ENCODE measurements around the gene PAEP.

The PAEP gene

DNA sequence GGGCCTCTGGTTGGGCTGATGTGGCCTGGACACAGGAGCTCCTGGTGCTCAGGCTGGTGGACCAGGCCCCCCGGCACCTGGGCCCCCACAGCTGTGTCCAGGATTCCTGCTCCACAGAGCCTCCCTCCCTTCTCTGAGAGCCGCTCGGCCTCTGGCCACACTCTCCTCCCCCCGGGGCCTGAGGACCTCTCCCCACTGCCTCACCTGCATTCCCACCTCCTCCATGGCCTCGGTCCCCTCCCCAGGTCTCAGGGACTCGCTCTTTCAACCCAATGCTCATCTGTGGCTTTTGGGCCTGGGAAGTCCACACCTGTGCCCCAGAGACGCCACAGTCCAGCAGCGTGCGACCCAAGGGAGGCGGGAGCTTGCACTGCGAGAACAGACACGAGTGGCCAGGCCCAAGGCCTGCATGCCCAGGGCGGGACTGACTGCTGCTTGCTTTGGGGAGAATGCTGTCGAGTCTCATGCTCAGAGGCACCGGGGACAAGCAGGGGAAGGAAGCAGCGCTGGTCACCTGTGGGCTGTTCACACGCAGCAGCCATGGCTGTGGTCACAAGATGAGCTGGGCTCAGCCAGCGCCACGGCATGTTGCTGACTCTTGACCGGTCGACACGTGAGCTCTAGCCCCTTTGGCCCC, 14.6 kb downstream of the PAEP start:
- TF ChIP-seq, protein P1, sequence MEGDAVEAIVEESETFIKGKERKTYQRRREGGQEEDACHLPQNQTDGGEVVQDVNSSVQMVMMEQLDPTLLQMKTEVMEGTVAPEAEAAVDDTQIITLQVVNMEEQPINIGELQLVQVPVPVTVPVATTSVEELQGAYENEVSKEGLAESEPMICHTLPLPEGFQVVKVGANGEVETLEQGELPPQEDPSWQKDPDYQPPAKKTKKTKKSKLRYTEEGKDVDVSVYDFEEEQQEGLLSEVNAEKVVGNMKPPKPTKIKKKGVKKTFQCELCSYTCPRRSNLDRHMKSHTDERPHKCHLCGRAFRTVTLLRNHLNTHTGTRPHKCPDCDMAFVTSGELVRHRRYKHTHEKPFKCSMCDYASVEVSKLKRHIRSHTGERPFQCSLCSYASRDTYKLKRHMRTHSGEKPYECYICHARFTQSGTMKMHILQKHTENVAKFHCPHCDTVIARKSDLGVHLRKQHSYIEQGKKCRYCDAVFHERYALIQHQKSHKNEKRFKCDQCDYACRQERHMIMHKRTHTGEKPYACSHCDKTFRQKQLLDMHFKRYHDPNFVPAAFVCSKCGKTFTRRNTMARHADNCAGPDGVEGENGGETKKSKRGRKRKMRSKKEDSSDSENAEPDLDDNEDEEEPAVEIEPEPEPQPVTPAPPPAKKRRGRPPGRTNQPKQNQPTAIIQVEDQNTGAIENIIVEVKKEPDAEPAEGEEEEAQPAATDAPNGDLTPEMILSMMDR (IDR thresholded peaks at IDR 0.05; ENCODE audit: borderline replicate concordance, control extremely low read depth, extremely low read depth, insufficient read depth, missing control alignments): no peak
- DNase-seq (ENCODE audit: low spot score): no peak
- in situ Hi-C loops (cut with MboI; ENCODE audit: low sequenced_read_pairs, unreplicated experiment): no loop called here

DNA sequence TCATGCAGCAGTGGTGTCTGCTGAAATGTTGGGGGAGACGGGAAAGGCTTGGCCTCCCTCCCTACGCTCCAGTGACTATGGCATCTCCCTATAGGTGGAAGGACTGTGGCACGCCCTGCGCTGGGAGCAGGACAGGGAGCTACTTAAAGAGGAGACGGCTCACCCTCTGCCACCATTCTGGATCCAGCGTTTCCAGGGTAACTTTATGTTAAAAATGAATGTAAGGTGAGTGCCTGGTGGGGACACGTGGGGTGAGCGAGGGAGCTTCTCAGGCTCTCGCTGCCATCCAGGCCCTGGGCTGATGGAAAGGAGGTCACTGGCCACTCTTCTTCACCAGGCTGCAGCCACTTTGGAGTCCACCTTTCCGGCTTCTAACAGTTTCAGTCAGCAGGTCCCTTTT, 15.7 kb downstream of the PAEP start:
- TF ChIP-seq, protein P1 (IDR thresholded peaks at IDR 0.05; ENCODE audit: borderline replicate concordance, control extremely low read depth, extremely low read depth, insufficient read depth, missing control alignments): no peak
- in situ Hi-C loops (cut with MboI; ENCODE audit: low sequenced_read_pairs, unreplicated experiment): no loop called here
- DNase-seq (ENCODE audit: low spot score): no peak

DNA sequence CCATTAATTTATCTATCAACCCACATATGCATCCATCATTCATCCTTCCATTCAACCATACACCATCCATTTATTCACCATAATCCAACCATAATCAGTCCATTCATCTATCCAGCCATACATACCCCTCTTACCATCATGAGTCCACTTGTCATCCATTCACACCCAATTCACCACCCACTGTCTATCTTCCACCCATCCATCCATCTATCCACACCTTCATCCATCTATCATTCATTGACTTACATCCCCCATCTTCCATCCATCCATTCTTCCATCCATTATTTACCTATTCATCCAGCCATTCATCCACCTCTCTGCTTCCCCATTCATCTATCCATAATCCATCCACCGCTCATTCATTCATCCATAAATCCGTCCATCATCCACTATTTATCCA, 17.8 kb downstream of the PAEP start:
- DNase-seq (ENCODE audit: low spot score): no peak
- TF ChIP-seq, protein P1 (IDR thresholded peaks at IDR 0.05; ENCODE audit: borderline replicate concordance, control extremely low read depth, extremely low read depth, insufficient read depth, missing control alignments): no peak
- in situ Hi-C loops (cut with MboI; ENCODE audit: low sequenced_read_pairs, unreplicated experiment): no loop called here

DNA sequence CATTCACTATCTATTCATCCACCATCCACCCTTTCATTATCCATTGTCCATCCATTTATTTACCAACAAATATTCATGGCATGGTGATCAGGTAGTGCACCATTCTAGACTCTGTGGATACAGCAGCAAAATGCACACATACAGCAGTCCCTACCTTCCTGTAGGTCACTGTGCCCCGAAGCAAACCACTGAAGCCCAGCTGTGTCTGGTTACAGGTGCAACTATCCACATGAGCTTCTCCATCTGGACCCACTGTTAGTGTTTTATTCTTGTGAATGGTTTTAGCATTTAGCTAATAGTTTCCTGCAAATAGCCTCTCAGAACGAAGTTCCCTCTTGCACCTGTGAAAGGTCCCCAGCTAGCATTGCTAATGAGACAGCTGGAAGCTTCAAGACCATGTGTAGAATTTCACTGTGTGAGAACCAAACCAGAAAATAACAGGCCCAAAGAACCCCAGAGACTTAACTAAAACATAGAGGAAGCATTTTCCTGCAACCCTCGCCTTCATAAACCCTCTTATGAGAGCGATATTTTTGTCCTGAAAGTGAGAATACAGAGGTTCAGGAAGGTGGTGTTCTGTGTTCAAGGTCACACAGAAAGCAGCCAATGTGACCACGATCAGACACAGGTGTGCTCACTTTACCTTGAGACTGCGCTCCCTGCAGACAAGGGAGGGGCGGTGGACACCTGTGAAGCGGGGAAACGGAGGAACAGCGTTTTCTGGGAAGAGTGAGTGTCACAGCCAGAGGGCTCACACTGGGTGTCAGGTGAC, 18.5 kb downstream of the PAEP start:
- TF ChIP-seq, protein P1 (IDR thresholded peaks at IDR 0.05; ENCODE audit: borderline replicate concordance, control extremely low read depth, extremely low read depth, insufficient read depth, missing control alignments): no peak
- DNase-seq (ENCODE audit: low spot score): no peak
- in situ Hi-C loops (cut with MboI; ENCODE audit: low sequenced_read_pairs, unreplicated experiment): no loop called here

DNA sequence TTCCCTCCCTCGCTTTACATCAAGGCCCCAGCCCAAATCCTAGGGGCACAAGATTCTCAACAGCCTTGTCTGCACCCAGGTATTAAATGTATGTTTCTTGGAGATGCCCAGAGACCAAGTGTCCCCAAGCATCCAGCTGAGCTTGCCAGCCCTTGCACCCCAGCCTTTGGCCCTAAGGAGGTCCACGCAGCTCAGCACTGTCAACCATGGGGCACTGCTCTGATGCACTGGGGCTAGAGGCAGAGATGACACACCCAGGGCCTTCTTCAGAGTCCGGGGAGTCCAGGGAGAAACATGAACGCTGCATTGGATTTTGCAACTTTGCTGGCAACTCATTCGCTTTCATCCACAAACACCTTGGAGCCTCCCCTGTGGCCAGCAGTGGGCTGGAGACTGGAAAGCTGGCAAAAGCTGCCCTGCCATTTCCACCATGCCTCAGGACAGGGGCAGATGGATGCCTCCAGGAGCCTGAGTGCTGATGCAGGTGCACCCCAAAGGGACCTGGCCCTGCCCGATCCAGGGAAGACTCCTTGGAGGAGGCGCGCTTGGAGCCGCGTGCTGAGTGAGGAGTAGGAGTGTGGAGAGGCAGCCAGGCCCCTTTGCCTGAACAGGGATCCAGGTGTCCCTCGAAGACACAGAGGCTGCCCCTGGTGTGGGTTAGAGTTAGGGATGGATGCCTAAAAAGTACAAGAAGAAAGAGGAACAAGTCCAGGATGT, 19.3 kb downstream of the PAEP start:
- in situ Hi-C loops (cut with MboI; ENCODE audit: low sequenced_read_pairs, unreplicated experiment): no loop called here
- TF ChIP-seq, protein P1 (IDR thresholded peaks at IDR 0.05; ENCODE audit: borderline replicate concordance, control extremely low read depth, extremely low read depth, insufficient read depth, missing control alignments): no peak
- DNase-seq (ENCODE audit: low spot score): no peak

DNA sequence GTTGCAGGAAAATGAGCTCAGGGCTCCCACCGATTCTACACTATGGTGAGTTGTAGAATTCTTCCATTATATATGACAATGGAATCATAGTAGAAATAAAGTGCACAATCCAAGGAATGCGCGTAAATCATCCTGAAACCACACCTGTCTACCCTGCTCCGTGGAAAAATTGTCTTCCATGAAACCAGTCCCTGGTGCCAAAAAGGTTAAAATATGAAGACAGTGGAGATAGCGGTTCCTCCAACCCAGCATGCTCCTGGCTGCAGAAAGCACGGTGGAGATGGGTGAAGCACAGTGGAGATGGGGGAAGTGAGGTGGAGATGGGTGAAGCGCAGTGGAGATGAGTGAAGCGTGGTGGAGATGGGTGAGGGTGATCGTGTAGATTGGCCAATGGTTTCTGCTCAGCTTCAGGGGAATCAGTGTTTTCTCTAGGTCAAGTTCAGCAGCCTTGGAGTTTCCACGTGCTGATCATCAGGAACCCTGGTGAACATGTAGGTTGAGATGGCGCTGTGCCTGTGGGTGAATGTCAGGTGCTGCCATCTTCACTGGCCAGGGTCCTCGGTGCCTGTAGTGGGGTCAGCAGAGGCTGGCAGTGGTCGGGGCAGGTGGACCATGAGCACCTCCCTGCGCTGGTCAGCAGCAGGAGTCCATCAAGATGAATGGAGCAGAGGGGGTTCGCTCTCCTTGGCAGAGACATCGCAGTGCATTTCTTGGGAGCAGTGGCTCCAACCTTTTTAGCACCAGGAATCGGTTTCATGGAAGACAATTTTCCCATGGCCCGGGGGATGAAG, 20.3 kb downstream of the PAEP start:
- in situ Hi-C loops (cut with MboI; ENCODE audit: low sequenced_read_pairs, unreplicated experiment): no loop called here
- TF ChIP-seq, protein P1 (IDR thresholded peaks at IDR 0.05; ENCODE audit: borderline replicate concordance, control extremely low read depth, extremely low read depth, insufficient read depth, missing control alignments): no peak
- DNase-seq (ENCODE audit: low spot score): no peak

Data from GM13976 (cell line).